HFFc6 (cell line): ENCODE data around the gene TSEN54. TPM values are rescaled to one million over a fixed set of nuclear protein-coding genes. Genes with fewer than 3 reads are reported as not detected.

Experiments
- DNase-seq: peaks from one replicate; pipeline ENCODE4 v3.0.0-alpha.2; 2018
- H3K27ac Mint-ChIP-seq: 2 replicates; pipeline ENCODE4 v1.8.0; 2020; ENCODE audit warnings: mild to moderate bottlenecking, mixed read lengths
- H3K27me3 Mint-ChIP-seq: 2 replicates; pipeline ENCODE4 v1.8.0; 2021; ENCODE audit warnings: mild to moderate bottlenecking, moderate library complexity, mixed read lengths; ENCODE audit not compliant: insufficient read depth
- H3K36me3 Mint-ChIP-seq: 2 replicates; pipeline ENCODE4 v1.8.0; 2021; ENCODE audit warnings: low read depth, mixed read lengths
- H3K4me1 Mint-ChIP-seq: 2 replicates; pipeline ENCODE4 v1.8.0; 2020; ENCODE audit warnings: low read depth, mixed read lengths
- H3K4me3 Mint-ChIP-seq: 2 replicates; pipeline ENCODE4 v1.8.0; 2020; ENCODE audit warnings: mild to moderate bottlenecking, moderate library complexity, mixed read lengths
- H3K9me3 Mint-ChIP-seq: 2 replicates; pipeline ENCODE4 v1.8.0; 2020; ENCODE audit warnings: mild to moderate bottlenecking, mixed read lengths
- microRNA-seq: library from miRNA; unstranded; fragments of <30 nt; microRNA quantifications from one replicate; pipeline ENCODE4, GENCODE V29; 2019
- total RNA-seq, 6 experiments: library from RNA; stranded (reverse); fragmentation: NEBNext Ultra II Directional; extraction: Animal tissue kit (Norgen Biotek cat#: 25700); gene quantifications; 2 replicates in 1 of 6; 3 replicates in 5 of 6; pipeline ENCODE4 v1.2.3, GENCODE V29; 2021
- TF ChIP-seq, protein P1 (sequence below): fragments of 200-600 bp; sonication (generic); IDR thresholded peaks from 2 replicates; pipeline ENCODE4 v1.5.0; 2021; ENCODE audit warnings: antibody characterized with exemption, mild to moderate bottlenecking

The TSEN54 gene
- total RNA-seq, 6 experiments from 2014 or later, result 8.7 to 11.1 (median 9.4) TPM

DNA sequence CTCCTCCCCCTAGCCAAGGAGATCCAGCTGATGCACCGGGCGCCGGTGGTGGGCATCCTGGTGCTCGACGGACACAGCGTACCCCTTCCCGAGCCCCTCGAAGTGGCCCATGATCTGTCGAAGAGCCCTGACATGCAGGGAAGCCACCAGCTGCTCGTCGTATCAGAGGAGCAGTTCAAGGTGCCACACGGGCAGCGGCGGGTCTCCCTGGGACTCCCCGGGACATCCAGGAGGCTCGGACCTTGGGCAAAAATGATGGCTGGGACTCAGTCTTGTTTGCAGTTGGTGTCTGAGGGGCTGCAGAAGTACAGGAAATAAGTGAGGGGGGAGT, 55.5 kb downstream of the TSEN54 start:
- TF ChIP-seq, protein P1, sequence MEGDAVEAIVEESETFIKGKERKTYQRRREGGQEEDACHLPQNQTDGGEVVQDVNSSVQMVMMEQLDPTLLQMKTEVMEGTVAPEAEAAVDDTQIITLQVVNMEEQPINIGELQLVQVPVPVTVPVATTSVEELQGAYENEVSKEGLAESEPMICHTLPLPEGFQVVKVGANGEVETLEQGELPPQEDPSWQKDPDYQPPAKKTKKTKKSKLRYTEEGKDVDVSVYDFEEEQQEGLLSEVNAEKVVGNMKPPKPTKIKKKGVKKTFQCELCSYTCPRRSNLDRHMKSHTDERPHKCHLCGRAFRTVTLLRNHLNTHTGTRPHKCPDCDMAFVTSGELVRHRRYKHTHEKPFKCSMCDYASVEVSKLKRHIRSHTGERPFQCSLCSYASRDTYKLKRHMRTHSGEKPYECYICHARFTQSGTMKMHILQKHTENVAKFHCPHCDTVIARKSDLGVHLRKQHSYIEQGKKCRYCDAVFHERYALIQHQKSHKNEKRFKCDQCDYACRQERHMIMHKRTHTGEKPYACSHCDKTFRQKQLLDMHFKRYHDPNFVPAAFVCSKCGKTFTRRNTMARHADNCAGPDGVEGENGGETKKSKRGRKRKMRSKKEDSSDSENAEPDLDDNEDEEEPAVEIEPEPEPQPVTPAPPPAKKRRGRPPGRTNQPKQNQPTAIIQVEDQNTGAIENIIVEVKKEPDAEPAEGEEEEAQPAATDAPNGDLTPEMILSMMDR, result no peak
- Mint-ChIP-seq H3K27me3 (peaks cover 18% of the 10 kb centered on the region), H3K36me3 (no peaks in the 10 kb centered on the region), H3K27ac (no peak overlapping the region), H3K9me3 (no peaks in the 10 kb centered on the region), H3K4me3 (no peak overlapping the region), H3K4me1 (no peaks in the 10 kb centered on the region)
- no peak for DNase-seq

DNA sequence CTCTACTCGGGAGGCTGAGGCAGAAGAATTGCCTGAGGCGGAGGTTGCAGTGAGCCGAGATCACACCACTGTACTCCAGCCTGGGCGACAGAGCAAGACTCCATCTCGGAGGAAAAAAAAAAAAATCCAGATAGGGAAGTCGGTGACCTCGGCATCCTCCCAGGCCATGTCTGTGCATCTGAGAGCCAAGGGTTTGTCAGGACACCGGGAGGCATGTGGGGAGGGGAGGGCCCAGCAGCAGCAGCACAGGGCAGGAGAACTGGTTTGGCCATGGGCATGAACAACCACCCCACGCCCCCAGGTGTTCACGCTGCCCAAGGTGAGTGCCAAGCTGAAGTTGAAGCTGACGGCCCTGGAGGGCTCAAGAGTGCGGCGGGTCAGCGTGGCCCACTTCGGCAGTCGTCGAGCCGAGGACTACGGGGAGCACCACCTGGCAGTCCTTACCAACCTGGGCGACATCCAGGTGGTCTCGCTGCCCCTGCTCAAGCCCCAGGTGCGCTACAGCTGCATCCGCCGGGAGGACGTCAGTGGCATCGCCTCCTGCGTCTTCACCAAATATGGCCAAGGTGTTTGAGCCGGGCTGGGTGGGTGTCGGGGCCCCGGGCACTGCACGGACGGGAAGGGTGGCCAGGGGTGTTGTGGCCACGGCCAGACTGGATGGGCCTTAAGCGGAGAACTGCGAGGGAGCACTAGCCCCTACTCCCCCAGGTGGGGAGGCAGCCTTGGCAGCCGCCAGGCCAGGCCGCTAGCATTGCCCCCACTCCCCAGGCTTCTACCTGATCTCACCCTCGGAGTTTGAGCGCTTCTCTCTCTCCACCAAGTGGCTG, 56.6 kb downstream of the TSEN54 start:
- H3K4me1 Mint-ChIP-seq, result no peaks in the 10 kb centered on the region
- no peak for DNase-seq
- TF ChIP-seq, protein P1, result no peak
- H3K27me3 Mint-ChIP-seq, result peaks cover 25% of the 10 kb centered on the region
- H3K36me3 Mint-ChIP-seq, result no peaks in the 10 kb centered on the region
- H3K9me3 Mint-ChIP-seq, result no peaks in the 10 kb centered on the region
- no peak overlapping the region for H3K27ac Mint-ChIP-seq
- no peak overlapping the region for H3K4me3 Mint-ChIP-seq

DNA sequence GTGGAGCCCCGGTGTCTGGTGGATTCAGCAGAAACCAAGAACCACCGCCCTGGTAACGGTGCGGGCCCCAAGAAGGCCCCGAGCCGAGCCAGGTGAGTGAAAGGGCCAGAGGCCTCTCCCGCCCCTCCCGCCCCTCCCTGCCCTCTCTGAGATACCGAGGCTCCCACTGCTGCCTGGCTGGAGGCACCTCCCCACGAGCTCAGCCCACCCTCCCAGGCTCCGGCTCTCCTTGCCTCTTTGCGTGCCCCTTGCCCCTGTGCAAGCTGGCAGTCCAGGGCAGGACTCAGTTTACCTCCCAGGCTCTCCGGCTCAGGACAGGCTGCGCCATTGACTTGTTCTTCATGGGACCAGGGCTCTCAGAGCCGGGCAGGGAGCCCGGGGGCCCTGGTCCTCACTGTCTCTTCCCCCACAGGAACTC, 57.2 kb downstream of the TSEN54 start:
- no peak for DNase-seq
- Mint-ChIP-seq H3K27me3 (peaks cover 23% of the 10 kb centered on the region), H3K9me3 (no peaks in the 10 kb centered on the region), H3K27ac (no peak overlapping the region), H3K36me3 (no peaks in the 10 kb centered on the region), H3K4me1 (no peaks in the 10 kb centered on the region), H3K4me3 (no peak overlapping the region)
- TF ChIP-seq, protein P1, result no peak

DNA sequence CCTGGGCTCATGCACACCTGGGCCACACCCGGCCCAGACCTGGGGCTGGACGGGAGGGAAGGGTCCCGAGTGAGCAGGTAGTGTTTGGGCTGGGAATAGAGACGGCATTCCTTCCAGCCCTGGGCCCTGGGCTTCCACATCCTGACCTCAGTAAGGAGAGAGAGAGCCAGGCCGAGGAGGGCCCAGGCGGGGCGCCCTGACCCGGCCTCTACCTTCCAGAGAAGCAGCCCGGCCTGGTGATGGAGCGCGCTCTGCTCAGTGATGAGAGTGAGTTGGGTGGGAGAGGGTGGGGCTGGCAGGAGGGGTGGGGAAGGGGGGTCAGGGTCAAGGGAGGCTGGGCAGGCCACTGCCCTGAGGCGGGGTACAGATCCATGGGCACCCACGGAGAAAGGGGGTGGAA, 57.7 kb downstream of the TSEN54 start:
- Mint-ChIP-seq H3K27me3 (peaks cover 22% of the 10 kb centered on the region), H3K4me1 (no peaks in the 10 kb centered on the region), H3K4me3 (no peak overlapping the region), H3K9me3 (no peaks in the 10 kb centered on the region), H3K36me3 (no peaks in the 10 kb centered on the region), H3K27ac (no peak overlapping the region)
- DNase-seq, result no peak
- TF ChIP-seq, protein P1, result no peak

Small RNA genes within 50 kb of the gene (microRNA-seq; reads per million reads assigned to microRNA genes)
- gene MIR6785, result 3.1 reads per million

Other genes starting within 250 kb of the TSEN54 start
- 10 to 100 TPM in 3 of 6 experiments, 1 to 10 TPM in 3; 8.8 to 10.8 (median 10.0) TPM for gene MIF4GD, start 245.3 kb upstream of the TSEN54 start, total RNA-seq
- 10 to 100 TPM in 1 of 6 experiments, 1 to 10 TPM in 5; 5.7 to 14.6 (median 7.1) TPM for gene SLC25A19, start 227.1 kb upstream of the TSEN54 start, total RNA-seq
- 100 to 1,000 TPM; 104 to 138 (median 116) TPM for gene GRB2, start 110.8 kb upstream of the TSEN54 start, total RNA-seq
- 10 to 100 TPM; 31.7 to 43.9 (median 41.2) TPM for gene TMEM94, start 59.9 kb upstream of the TSEN54 start, total RNA-seq
- 10 to 100 TPM; 17.5 to 25.3 (median 21.5) TPM for gene CASKIN2, start 991 bp upstream of the TSEN54 start, total RNA-seq
- gene LLGL2, start 9.2 kb downstream of the TSEN54 start, total RNA-seq, result under 1 TPM; 0.14 to 0.55 (median 0.46) TPM
- under 1 TPM in 4 of 6 experiments, not detected in 2; 0.25 to 0.74 (median 0.41) TPM for gene MYO15B, start 71.3 kb downstream of the TSEN54 start, total RNA-seq
- gene SMIM5, start 116.9 kb downstream of the TSEN54 start, total RNA-seq, result under 1 TPM in 1 of 6 experiments, not detected in 5; 0.09 TPM
- 10 to 100 TPM; 18.7 to 22.6 (median 21.2) TPM for gene RECQL5, start 150.6 kb downstream of the TSEN54 start, total RNA-seq
- gene SAP30BP, start 150.8 kb downstream of the TSEN54 start, total RNA-seq, result 10 to 100 TPM; 68.4 to 81.5 (median 71.4) TPM
- 1 to 10 TPM in 1 of 6 experiments, under 1 TPM in 4, not detected in 1; 0.28 to 1.0 (median 0.76) TPM for gene ITGB4, start 204.9 kb downstream of the TSEN54 start, total RNA-seq
- 10 to 100 TPM; 33.8 to 43.2 (median 37.7) TPM for gene GALK1, start 248.7 kb downstream of the TSEN54 start, total RNA-seq